Measurements from ENCODE around the gene PVRIG. TPM values are rescaled to one million over a fixed set of nuclear protein-coding genes. Genes with fewer than 3 reads are reported as not detected.
"Not testable (repeated sequence)": the region's sequence is repeated elsewhere in the genome, so short reads cannot be mapped to it uniquely, and the experiment has no call there.

PVRIG gene
- total and polyA plus RNA-seq, 4 experiments from 2014 or later: 68.2 to 87.3 (median 81.3) TPM

- H3K27me3 Mint-ChIP-seq; H3K4me1 ChIP-seq (ENCODE audit: insufficient read depth, low read length); DNase-seq; H3K9me3 Mint-ChIP-seq; H3K36me3 Mint-ChIP-seq; H3K4me3 ChIP-seq (ENCODE audit: low read length in 2 of 2); H3K36me3 ChIP-seq (ENCODE audit: insufficient read depth, low read length); H3K27ac ChIP-seq (ENCODE audit: low read depth, low read length); H3K4me1 Mint-ChIP-seq; POLR2A ChIA-PET (ENCODE audit: partially characterized antibody); CTCF ChIA-PET (ENCODE audit: partially characterized antibody); intact Hi-C loops (cut with micrococcal nuclease); H3K27me3 ChIP-seq (ENCODE audit: insufficient read depth, low read length); H3K4me3 Mint-ChIP-seq; H3K9me3 ChIP-seq (ENCODE audit: control insufficient read depth in 1 of 2, low read length in 2 of 2): not testable (repeated sequence)
- H3K27ac Mint-ChIP-seq: peak overlapping the region in 1 of 7 donors; percentile 37
Observed at GRCh38 chr7:100264223-100264622, 44.5 kb downstream of the PVRIG start.

- DNase-seq; H3K4me1 Mint-ChIP-seq; H3K4me1 ChIP-seq (ENCODE audit: insufficient read depth, low read length); H3K9me3 Mint-ChIP-seq; H3K27ac Mint-ChIP-seq; H3K9me3 ChIP-seq (ENCODE audit: control insufficient read depth in 1 of 2, low read length in 2 of 2); H3K36me3 Mint-ChIP-seq; CTCF ChIA-PET (ENCODE audit: partially characterized antibody); H3K4me3 ChIP-seq (ENCODE audit: low read length in 2 of 2); H3K27ac ChIP-seq (ENCODE audit: low read depth, low read length); H3K36me3 ChIP-seq (ENCODE audit: insufficient read depth, low read length); H3K27me3 ChIP-seq (ENCODE audit: insufficient read depth, low read length); H3K27me3 Mint-ChIP-seq; intact Hi-C loops (cut with micrococcal nuclease); H3K4me3 Mint-ChIP-seq; POLR2A ChIA-PET (ENCODE audit: partially characterized antibody): not testable (repeated sequence)
Observed at GRCh38 chr7:100264669-100265165, 45.0 kb downstream of the PVRIG start.

- H3K4me1 ChIP-seq (ENCODE audit: insufficient read depth, low read length); CTCF ChIA-PET (ENCODE audit: partially characterized antibody); H3K27me3 Mint-ChIP-seq; H3K4me3 ChIP-seq (ENCODE audit: low read length in 2 of 2); POLR2A ChIA-PET (ENCODE audit: partially characterized antibody); H3K27ac Mint-ChIP-seq; DNase-seq; H3K36me3 Mint-ChIP-seq; H3K9me3 ChIP-seq (ENCODE audit: control insufficient read depth in 1 of 2, low read length in 2 of 2); H3K9me3 Mint-ChIP-seq; intact Hi-C loops (cut with micrococcal nuclease); H3K27me3 ChIP-seq (ENCODE audit: insufficient read depth, low read length); H3K27ac ChIP-seq (ENCODE audit: low read depth, low read length); H3K4me3 Mint-ChIP-seq; H3K36me3 ChIP-seq (ENCODE audit: insufficient read depth, low read length): not testable (repeated sequence)
- H3K4me1 Mint-ChIP-seq: peaks cover 5 to 13% (median 9%) of the 10 kb centered on the region in 4 donors
Observed at GRCh38 chr7:100265851-100266250, 46.1 kb downstream of the PVRIG start.

GRCh38 chr7:100266576-100267354 is 47.0 kb downstream of the PVRIG start:
- Histone ChIP-seq H3K27me3 (ENCODE audit: insufficient read depth, low read length) (no peaks in the 10 kb centered on the region), H3K36me3 (ENCODE audit: insufficient read depth, low read length) (no peaks in the 10 kb centered on the region), H3K27ac (ENCODE audit: low read depth, low read length) (no peak overlapping the region), H3K4me1 (ENCODE audit: insufficient read depth, low read length) (peaks cover 5% of the 10 kb centered on the region), H3K4me3 (ENCODE audit: low read length in 2 of 2) (no peak overlapping the region), H3K9me3 (ENCODE audit: control insufficient read depth in 1 of 2, low read length in 2 of 2) (no peaks in the 10 kb centered on the region)
- ChIA-PET POLR2A (ENCODE audit: partially characterized antibody) (no interaction called here), CTCF (ENCODE audit: partially characterized antibody) (no interaction called here)
- Mint-ChIP-seq H3K36me3 (no peaks in the 10 kb centered on the region), H3K4me3 (no peak overlapping the region), H3K4me1 (peaks cover 7 to 17% (median 12%) of the 10 kb centered on the region in 4 donors), H3K27ac (no peak overlapping the region), H3K27me3 (no peaks in the 10 kb centered on the region), H3K9me3 (no peaks in the 10 kb centered on the region)
- intact Hi-C loops (cut with micrococcal nuclease): no loop called here
- DNase-seq: no peak

- no peaks in the 10 kb centered on the region for H3K36me3 Mint-ChIP-seq
- no peaks in the 10 kb centered on the region for H3K9me3 Mint-ChIP-seq
- H3K36me3 ChIP-seq (ENCODE audit: insufficient read depth, low read length): no peaks in the 10 kb centered on the region
- H3K9me3 ChIP-seq (ENCODE audit: control insufficient read depth in 1 of 2, low read length in 2 of 2): no peaks in the 10 kb centered on the region
- H3K4me3 ChIP-seq (ENCODE audit: low read length in 2 of 2): no peak overlapping the region
- ChIA-PET POLR2A (ENCODE audit: partially characterized antibody) (no interaction called here), CTCF (ENCODE audit: partially characterized antibody) (no interaction called here)
- H3K4me3 Mint-ChIP-seq: peak overlapping the region in 1 of 8 donors; percentile 45
- peak overlapping the region in 1 of 7 donors; percentile 43 for H3K27ac Mint-ChIP-seq
- H3K27me3 Mint-ChIP-seq: no peaks in the 10 kb centered on the region
- peaks cover 7 to 17% (median 12%) of the 10 kb centered on the region in 4 donors for H3K4me1 Mint-ChIP-seq
- intact Hi-C loops (cut with micrococcal nuclease): no loop called here
- no peak overlapping the region for H3K27ac ChIP-seq (ENCODE audit: low read depth, low read length)
- H3K4me1 ChIP-seq (ENCODE audit: insufficient read depth, low read length): peaks cover 5% of the 10 kb centered on the region
- no peaks in the 10 kb centered on the region for H3K27me3 ChIP-seq (ENCODE audit: insufficient read depth, low read length)
- DNase-seq: no peak
Observed at GRCh38 chr7:100267648-100268047, 47.9 kb downstream of the PVRIG start.

- Mint-ChIP-seq H3K4me1 (peaks cover 7 to 17% (median 12%) of the 10 kb centered on the region in 4 donors), H3K4me3 (peak overlapping the region in 1 of 8 donors; percentile 41)
- POLR2A ChIA-PET (ENCODE audit: partially characterized antibody); DNase-seq; H3K9me3 ChIP-seq (ENCODE audit: control insufficient read depth in 1 of 2, low read length in 2 of 2); H3K4me3 ChIP-seq (ENCODE audit: low read length in 2 of 2); H3K27me3 Mint-ChIP-seq; H3K36me3 ChIP-seq (ENCODE audit: insufficient read depth, low read length); H3K27me3 ChIP-seq (ENCODE audit: insufficient read depth, low read length); H3K9me3 Mint-ChIP-seq; H3K27ac Mint-ChIP-seq; CTCF ChIA-PET (ENCODE audit: partially characterized antibody); intact Hi-C loops (cut with micrococcal nuclease); H3K4me1 ChIP-seq (ENCODE audit: insufficient read depth, low read length); H3K36me3 Mint-ChIP-seq; H3K27ac ChIP-seq (ENCODE audit: low read depth, low read length): not testable (repeated sequence)
Observed at GRCh38 chr7:100268882-100269281, 49.1 kb downstream of the PVRIG start.

- DNase-seq; H3K4me3 ChIP-seq (ENCODE audit: low read length in 2 of 2); H3K27ac Mint-ChIP-seq; CTCF ChIA-PET (ENCODE audit: partially characterized antibody); H3K4me1 ChIP-seq (ENCODE audit: insufficient read depth, low read length); H3K27me3 Mint-ChIP-seq; H3K36me3 Mint-ChIP-seq; H3K9me3 Mint-ChIP-seq; H3K36me3 ChIP-seq (ENCODE audit: insufficient read depth, low read length); H3K27me3 ChIP-seq (ENCODE audit: insufficient read depth, low read length); H3K9me3 ChIP-seq (ENCODE audit: control insufficient read depth in 1 of 2, low read length in 2 of 2); POLR2A ChIA-PET (ENCODE audit: partially characterized antibody); H3K27ac ChIP-seq (ENCODE audit: low read depth, low read length): not testable (repeated sequence)
- intact Hi-C loops (cut with micrococcal nuclease): loop anchor here (5.0 kb wide), 1 partner anchor 73 kb away; no protein-coding TSS in a partner anchor
- Mint-ChIP-seq H3K4me3 (peak overlapping the region in 4 of 8 donors; percentile 19 to 41 (median 30)), H3K4me1 (peaks cover 7 to 17% (median 12%) of the 10 kb centered on the region in 4 donors)
Observed at GRCh38 chr7:100269306-100270045, 49.7 kb downstream of the PVRIG start.

All from CD4-positive, alpha-beta memory T cell (primary cell).